HFFc6 (cell line): Measurements from ENCODE around the gene TCP10L. TPM values are rescaled to one million over a fixed set of nuclear protein-coding genes. Genes with fewer than 3 reads are reported as not detected.
A peak's percentile ranks its signal among the peaks of the same experiment; 100 is the strongest.

Source experiments
- DNase-seq: peaks from one replicate; pipeline ENCODE4 v3.0.0-alpha.2; 2018
- H3K27ac Mint-ChIP-seq: 2 replicates; pipeline ENCODE4 v1.8.0; 2020; ENCODE audit warnings: mild to moderate bottlenecking, mixed read lengths
- H3K27me3 Mint-ChIP-seq: 2 replicates; pipeline ENCODE4 v1.8.0; 2021; ENCODE audit warnings: mild to moderate bottlenecking, moderate library complexity, mixed read lengths; ENCODE audit not compliant: insufficient read depth
- H3K36me3 Mint-ChIP-seq: 2 replicates; pipeline ENCODE4 v1.8.0; 2021; ENCODE audit warnings: low read depth, mixed read lengths
- H3K4me1 Mint-ChIP-seq: 2 replicates; pipeline ENCODE4 v1.8.0; 2020; ENCODE audit warnings: low read depth, mixed read lengths
- H3K4me3 Mint-ChIP-seq: 2 replicates; pipeline ENCODE4 v1.8.0; 2020; ENCODE audit warnings: mild to moderate bottlenecking, moderate library complexity, mixed read lengths
- H3K9me3 Mint-ChIP-seq: 2 replicates; pipeline ENCODE4 v1.8.0; 2020; ENCODE audit warnings: mild to moderate bottlenecking, mixed read lengths
- total RNA-seq, 6 experiments: library from RNA; stranded (reverse); fragmentation: NEBNext Ultra II Directional; extraction: Animal tissue kit (Norgen Biotek cat#: 25700); gene quantifications; 2 replicates in 1 of 6; 3 replicates in 5 of 6; pipeline ENCODE4 v1.2.3, GENCODE V29; 2021
- TF ChIP-seq, protein P1 (sequence below): fragments of 200-600 bp; sonication (generic); IDR thresholded peaks from 2 replicates; pipeline ENCODE4 v1.5.0; 2021; ENCODE audit warnings: antibody characterized with exemption, mild to moderate bottlenecking

TCP10L gene
- total RNA-seq, 6 experiments from 2014 or later = 0.14 TPM; not detected in 5

DNA sequence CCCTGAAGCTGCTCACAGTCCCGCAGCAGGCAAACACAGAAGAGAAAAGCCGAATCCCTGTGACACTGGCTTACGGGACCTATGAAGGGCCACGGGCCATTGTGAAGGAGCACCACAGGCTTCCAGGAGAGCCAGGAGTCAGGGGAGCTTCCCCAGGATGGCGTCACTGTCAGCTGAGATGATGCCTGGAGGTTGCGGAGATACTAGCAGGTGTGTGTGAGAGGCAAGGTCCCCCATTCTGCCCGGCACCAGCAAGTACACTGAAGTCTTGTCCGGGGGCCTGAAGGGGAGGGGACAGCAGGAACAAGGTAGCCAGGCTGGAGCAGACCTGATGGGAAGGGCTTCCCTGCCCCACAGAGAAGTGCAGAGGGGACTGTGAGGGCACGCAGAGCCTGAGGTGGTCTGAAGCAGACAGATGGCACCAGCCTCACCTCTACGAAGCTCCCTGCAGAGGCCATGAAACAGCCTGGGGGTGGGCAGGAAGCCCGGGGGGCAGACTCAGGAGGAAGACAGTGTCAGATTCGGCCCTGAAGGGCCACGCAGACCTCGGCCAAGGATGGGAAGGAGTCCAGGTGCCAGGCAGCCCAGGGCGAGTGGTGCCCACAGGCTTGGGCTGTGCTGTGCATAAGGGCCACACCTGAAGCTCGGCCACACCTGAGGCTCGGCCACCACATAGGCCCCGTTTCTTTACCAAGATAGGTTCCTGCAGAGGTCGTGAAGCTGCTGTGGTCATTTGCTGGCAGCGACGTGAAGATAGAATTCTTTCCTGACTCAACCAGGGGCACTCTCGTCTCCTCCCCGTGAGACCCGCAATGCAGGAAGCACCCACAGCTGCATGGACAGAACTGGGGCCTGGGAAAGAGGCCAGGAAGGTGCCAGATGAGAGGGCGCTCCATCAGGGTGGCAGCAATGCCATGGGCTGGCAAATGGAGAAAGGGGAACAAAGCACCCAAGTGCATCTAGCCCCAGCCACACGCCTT, 10.1 kb downstream of the TCP10L start:
- DNase-seq = no peak
- H3K4me3 Mint-ChIP-seq = no peak overlapping the region
- peaks cover 33% of the 10 kb centered on the region for H3K27me3 Mint-ChIP-seq
- H3K9me3 Mint-ChIP-seq = no peaks in the 10 kb centered on the region
- no peaks in the 10 kb centered on the region for H3K36me3 Mint-ChIP-seq
- H3K4me1 Mint-ChIP-seq = peaks cover 8% of the 10 kb centered on the region
- TF ChIP-seq, protein P1, sequence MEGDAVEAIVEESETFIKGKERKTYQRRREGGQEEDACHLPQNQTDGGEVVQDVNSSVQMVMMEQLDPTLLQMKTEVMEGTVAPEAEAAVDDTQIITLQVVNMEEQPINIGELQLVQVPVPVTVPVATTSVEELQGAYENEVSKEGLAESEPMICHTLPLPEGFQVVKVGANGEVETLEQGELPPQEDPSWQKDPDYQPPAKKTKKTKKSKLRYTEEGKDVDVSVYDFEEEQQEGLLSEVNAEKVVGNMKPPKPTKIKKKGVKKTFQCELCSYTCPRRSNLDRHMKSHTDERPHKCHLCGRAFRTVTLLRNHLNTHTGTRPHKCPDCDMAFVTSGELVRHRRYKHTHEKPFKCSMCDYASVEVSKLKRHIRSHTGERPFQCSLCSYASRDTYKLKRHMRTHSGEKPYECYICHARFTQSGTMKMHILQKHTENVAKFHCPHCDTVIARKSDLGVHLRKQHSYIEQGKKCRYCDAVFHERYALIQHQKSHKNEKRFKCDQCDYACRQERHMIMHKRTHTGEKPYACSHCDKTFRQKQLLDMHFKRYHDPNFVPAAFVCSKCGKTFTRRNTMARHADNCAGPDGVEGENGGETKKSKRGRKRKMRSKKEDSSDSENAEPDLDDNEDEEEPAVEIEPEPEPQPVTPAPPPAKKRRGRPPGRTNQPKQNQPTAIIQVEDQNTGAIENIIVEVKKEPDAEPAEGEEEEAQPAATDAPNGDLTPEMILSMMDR = no peak
- no peak overlapping the region for H3K27ac Mint-ChIP-seq

DNA sequence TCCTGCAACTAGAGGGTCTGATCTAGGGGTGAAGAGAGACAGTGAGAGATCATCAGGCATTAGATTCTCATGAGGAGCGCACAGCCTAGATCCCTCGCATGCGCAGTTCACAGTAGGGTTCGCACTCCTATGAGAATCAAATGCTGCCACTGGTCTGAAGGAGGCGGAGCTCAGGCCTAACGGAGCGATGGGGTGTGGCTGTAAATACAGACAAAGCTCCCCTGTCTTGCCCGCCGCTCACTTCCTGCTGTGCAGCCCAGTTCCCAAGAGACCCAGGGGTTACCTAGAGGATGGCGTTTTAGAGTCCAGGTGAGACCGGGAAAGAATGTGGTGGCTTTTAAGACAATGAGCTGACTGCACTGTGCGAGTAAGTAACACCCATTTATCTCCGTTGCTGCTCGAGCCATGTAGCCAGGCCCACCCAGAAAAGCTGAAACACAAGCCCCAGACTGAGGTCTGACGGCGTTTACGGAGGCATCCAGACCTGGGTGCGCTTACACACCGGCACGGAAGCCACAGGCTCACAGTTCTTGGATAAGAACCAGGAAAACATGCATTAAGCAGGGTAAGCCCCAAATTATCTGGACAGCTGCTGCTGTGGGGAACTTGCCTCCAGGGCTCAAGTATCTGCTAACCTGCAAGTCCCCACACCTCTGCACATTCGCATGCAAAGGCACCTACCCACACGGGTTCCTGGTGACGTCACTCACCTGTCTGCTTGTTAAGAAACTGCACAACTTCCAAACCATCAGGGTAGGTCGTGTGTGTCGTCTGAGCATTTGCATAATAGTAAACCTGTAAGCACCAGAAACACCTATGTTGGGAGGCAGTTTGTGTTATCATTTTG, 12.5 kb downstream of the TCP10L start:
- no peak for DNase-seq
- Mint-ChIP-seq H3K9me3 (no peaks in the 10 kb centered on the region), H3K4me1 (peaks cover 23% of the 10 kb centered on the region), H3K27me3 (peaks cover 25% of the 10 kb centered on the region), H3K36me3 (no peaks in the 10 kb centered on the region), H3K4me3 (no peak overlapping the region), H3K27ac (no peak overlapping the region)
- TF ChIP-seq, protein P1 = no peak

DNA sequence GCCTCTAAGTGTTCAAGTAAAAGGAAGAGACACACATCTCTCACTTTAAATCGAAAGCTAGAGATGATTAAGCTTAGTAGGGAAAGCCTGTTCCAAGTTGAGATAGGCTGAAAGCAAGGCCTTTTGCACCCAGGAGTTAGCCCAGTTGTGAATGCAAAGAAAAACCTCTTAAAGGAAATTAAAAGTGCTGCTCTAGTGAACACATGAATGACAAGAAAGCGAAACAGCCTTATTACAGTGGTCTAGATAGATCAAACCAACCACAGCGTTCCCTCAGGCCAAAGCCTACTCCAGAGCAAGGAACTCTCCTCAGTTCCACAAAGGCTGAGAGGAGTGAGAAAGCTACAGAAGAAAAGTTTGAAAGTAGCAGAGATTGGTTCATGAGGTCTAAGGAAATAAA, 14.9 kb downstream of the TCP10L start:
- peaks cover 36% of the 10 kb centered on the region for H3K4me1 Mint-ChIP-seq
- H3K4me3 Mint-ChIP-seq = peak overlapping the region; percentile 89; the same call in 1 of the 2 replicates
- H3K9me3 Mint-ChIP-seq = peaks cover 7% of the 10 kb centered on the region
- no peak for DNase-seq
- TF ChIP-seq, protein P1 = no peak
- H3K27me3 Mint-ChIP-seq = peaks cover 15% of the 10 kb centered on the region
- peaks cover 11% of the 10 kb centered on the region for H3K36me3 Mint-ChIP-seq
- H3K27ac Mint-ChIP-seq = no peak overlapping the region

DNA sequence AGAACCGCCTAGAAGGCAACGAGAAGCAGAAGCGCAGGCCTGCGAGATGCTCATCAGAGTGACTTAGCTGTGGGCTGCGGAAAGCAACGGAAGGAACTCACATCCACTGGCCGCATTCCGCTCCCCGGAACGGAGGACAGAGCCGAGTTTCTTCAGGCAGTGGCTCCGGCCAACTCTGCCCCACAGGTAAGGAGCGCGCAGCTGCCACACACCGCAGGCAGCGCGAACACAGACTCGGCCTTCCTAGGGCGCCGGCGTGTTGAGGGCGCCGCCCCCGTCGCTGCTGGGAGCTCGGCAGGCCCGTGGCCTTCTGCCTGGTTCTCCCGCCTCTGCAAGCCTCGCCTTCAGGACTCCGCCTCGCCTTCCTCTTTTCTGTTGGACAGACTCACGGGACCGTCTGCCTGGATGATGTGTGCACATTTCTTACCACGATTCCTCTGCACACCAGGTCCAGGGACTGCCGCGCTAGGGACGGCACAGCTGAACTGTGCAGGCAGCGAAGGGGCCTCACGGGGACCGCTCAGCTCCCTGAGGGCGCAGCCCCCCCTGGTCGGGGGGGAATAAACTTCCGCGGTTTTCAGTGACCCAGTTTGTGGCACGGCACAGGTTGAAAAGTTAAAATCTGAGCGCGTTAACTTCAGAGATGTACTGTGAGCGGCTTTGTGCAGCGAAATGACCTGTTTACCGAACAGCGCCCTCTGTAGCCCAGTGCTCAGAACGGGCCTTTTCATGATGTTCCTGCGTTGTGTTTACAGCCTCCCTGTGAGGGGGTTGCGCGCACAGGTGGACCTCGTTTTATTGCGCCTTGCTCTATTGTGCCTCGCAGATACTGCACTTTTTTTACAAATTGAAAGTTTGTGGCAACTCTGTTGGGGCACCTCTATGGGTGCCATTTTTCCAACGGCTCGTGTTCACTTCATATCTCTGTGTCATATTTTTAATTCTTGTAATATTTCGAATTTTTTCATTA, 15.8 kb downstream of the TCP10L start:
- Mint-ChIP-seq H3K36me3 (peaks cover 21% of the 10 kb centered on the region), H3K4me3 (peak overlapping the region; percentile 89), H3K27ac (peak overlapping the region; percentile 74)

More for the DNA sequence above, 15.8 kb downstream of the TCP10L start:
- peaks cover 16% of the 10 kb centered on the region for H3K9me3 Mint-ChIP-seq
- peak; percentile 57 for DNase-seq
- TF ChIP-seq, protein P1 = peak; percentile 90
- peaks cover 9% of the 10 kb centered on the region; the same call in 1 of the 2 replicates for H3K27me3 Mint-ChIP-seq
- peaks cover 36% of the 10 kb centered on the region for H3K4me1 Mint-ChIP-seq
